SK-N-SH (cell line): Measurements from ENCODE around the gene CDH15. TPM values are rescaled to one million over a fixed set of nuclear protein-coding genes. Genes with fewer than 3 reads are reported as not detected.
"Not testable (repeated sequence)": the region's sequence is repeated elsewhere in the genome, so short reads cannot be mapped to it uniquely, and the experiment has no call there.

Experiments
- CTCF ChIA-PET: fragments of 300-600, 350-600 bp; formaldehyde crosslinking; extraction: SDS; loops from one replicate; lab custom pipeline; 2021; lab: Yijun Ruan, JAX
- POLR2A ChIA-PET: fragments of 350-600 bp; sonication (Branson Sonifier 250); formaldehyde crosslinking; extraction: SDS; loops from one replicate; lab custom pipeline; 2020; ENCODE audit warnings: antibody characterized with exemption, inconsistent platforms; lab: Yijun Ruan, JAX
- DNase-seq: peaks from one replicate; pipeline ENCODE4 v3.0.0; 2012
- H2AFZ ChIP-seq: fragments of 200-600 bp; sonication (generic); 2 replicates; pipeline ENCODE4 v1.8.1; 2016; ENCODE audit warnings: antibody characterized with exemption, mild to moderate bottlenecking, low read depth
- H3F3A ChIP-seq: fragments of 200-600 bp; sonication (generic); replicated peaks from 2 replicates; pipeline ENCODE3; 2016; ENCODE audit warnings: antibody characterized with exemption, mild to moderate bottlenecking; ENCODE audit not compliant: insufficient read depth
- H3K27ac ChIP-seq, 2 experiments: fragments of 200-500 bp in 1 of 2; fragments of 200-600 bp in 1 of 2; sonication (Bioruptor generic) in 1 of 2; sonication (generic), shearing (Covaris generic) in 1 of 2; 2 replicates each; pipeline versions ENCODE4 v1.5.1 to v1.6.1; 2014 to 2016; ENCODE audit warnings: low read depth in 2 of 2, inconsistent platforms in 1 of 2, low read length in 1 of 2, mild to moderate bottlenecking in 1 of 2, mixed read lengths in 1 of 2
- H3K27me3 ChIP-seq: fragments of 200-600 bp; sonication (generic), shearing (Covaris generic); 2 replicates; pipeline ENCODE4 v1.6.1; 2016; ENCODE audit warnings: mixed run types; ENCODE audit not compliant: insufficient read depth
- H3K36me3 ChIP-seq, 2 experiments: fragments of 200-500 bp in 1 of 2; fragments of 200-600 bp in 1 of 2; sonication (Bioruptor generic) in 1 of 2; sonication (generic) in 1 of 2; replicated peaks in 1 of 2; 2 replicates each; pipeline versions ENCODE3 to v1.5.1; 2014 to 2016; ENCODE audit warnings: low read length in 1 of 2, mild to moderate bottlenecking in 1 of 2; ENCODE audit not compliant: insufficient read depth in 2 of 2, control insufficient read depth in 1 of 2
- H3K4me1 ChIP-seq, 2 experiments: fragments of 200-500 bp in 1 of 2; fragments of 200-600 bp in 1 of 2; sonication (Bioruptor generic) in 1 of 2; sonication (generic), shearing (Covaris generic) in 1 of 2; 2 replicates each; pipeline versions ENCODE4 v1.5.1 to v1.6.1; 2014 to 2016; ENCODE audit warnings: low read depth in 1 of 2, low read length in 1 of 2, mixed run types in 1 of 2; ENCODE audit not compliant: insufficient read depth in 2 of 2, control insufficient read depth in 1 of 2
- H3K4me2 ChIP-seq: fragments of 200-600 bp; sonication (generic), shearing (Covaris generic); 2 replicates; pipeline ENCODE4 v1.6.1; 2017; ENCODE audit warnings: mixed run types
- H3K4me3 ChIP-seq, 2 experiments: fragments of 200-500 bp in 1 of 2; fragments of 200-600 bp in 1 of 2; sonication (Bioruptor generic) in 1 of 2; sonication (generic), shearing (Covaris generic) in 1 of 2; 2 replicates each; pipeline versions ENCODE4 v1.5.1 to v1.8.1; 2014 to 2016; ENCODE audit warnings: low read depth in 2 of 2, inconsistent platforms in 1 of 2, low read length in 1 of 2, mild to moderate bottlenecking in 1 of 2, mixed read lengths in 1 of 2, moderate library complexity in 1 of 2
- H3K79me2 ChIP-seq: fragments of 200-600 bp; sonication (generic); 2 replicates; pipeline ENCODE4 v1.8.1; 2017; ENCODE audit warnings: mild to moderate bottlenecking; ENCODE audit not compliant: insufficient read depth
- H3K9ac ChIP-seq: fragments of 200-600 bp; sonication (generic); 2 replicates; pipeline ENCODE4 v1.6.1; 2017; ENCODE audit warnings: mixed run types
- H3K9me2 ChIP-seq: fragments of 200-600 bp; sonication (generic); 2 replicates; pipeline ENCODE4 v1.6.1; 2017; ENCODE audit warnings: mixed run types
- H3K9me3 ChIP-seq: fragments of 200-600 bp; sonication (generic); 2 replicates; pipeline ENCODE4 v1.6.1; 2017; ENCODE audit warnings: mixed run types, mild to moderate bottlenecking, moderate library complexity
- H4K20me1 ChIP-seq: fragments of 200-600 bp; sonication (generic); 2 replicates; pipeline ENCODE4 v1.6.1; 2017; ENCODE audit warnings: mild to moderate bottlenecking, mixed run types; ENCODE audit not compliant: insufficient read depth
- CTCF ChIP-seq: fragments of 200-600 bp; sonication (generic); IDR thresholded peaks from 2 replicates; pipeline ENCODE4 v1.6.1; 2017; ENCODE audit warnings: antibody characterized with exemption, mild to moderate bottlenecking, moderate library complexity
- EP300 ChIP-seq, 2 experiments: IDR thresholded peaks; 2 replicates each; pipeline versions ENCODE4 v1.4.0 to v1.6.1; 2012; ENCODE audit warnings: borderline replicate concordance in 1 of 2, low read depth in 1 of 2, low read length in 1 of 2
- FOXJ3 ChIP-seq: sonication (generic); formaldehyde crosslinking; IDR thresholded peaks from 2 replicates; pipeline ENCODE4 v1.5.1; 2020; ENCODE audit warnings: mild to moderate bottlenecking, missing genetic modification reagents
- FOXM1 ChIP-seq: IDR thresholded peaks from 2 replicates; pipeline ENCODE4 v1.4.0; 2012; ENCODE audit warnings: low read depth, mild to moderate bottlenecking
- GABPA ChIP-seq: IDR thresholded peaks from 2 replicates; pipeline ENCODE4 v1.4.0; 2012; ENCODE audit warnings: low read depth, mild to moderate bottlenecking
- GATA2 ChIP-seq: sonication (generic); formaldehyde crosslinking; IDR thresholded peaks from 2 replicates; pipeline ENCODE4 v1.5.0; 2020; ENCODE audit warnings: mild to moderate bottlenecking, missing genetic modification reagents
- IRF3 ChIP-seq: fragments of 150-350 bp; IDR thresholded peaks from 2 replicates; pipeline ENCODE4 v1.6.1; 2016; ENCODE audit warnings: mild to moderate bottlenecking, low read depth, low read length
- JUND ChIP-seq: IDR thresholded peaks from 2 replicates; pipeline ENCODE4 v1.4.0; 2012
- MEF2A ChIP-seq: IDR thresholded peaks from 2 replicates; pipeline ENCODE4 v1.4.0; 2012; ENCODE audit warnings: low read depth, borderline replicate concordance
- NFIC ChIP-seq: IDR thresholded peaks from 2 replicates; pipeline ENCODE4 v1.4.0; 2012; ENCODE audit warnings: borderline replicate concordance
- NRF1 ChIP-seq: IDR thresholded peaks from 2 replicates; pipeline ENCODE4 v1.6.1; 2012; ENCODE audit warnings: low read depth, mild to moderate bottlenecking, low read length
- RAD21 ChIP-seq: IDR thresholded peaks from 2 replicates; pipeline ENCODE4 v1.6.1; 2012; ENCODE audit warnings: mild to moderate bottlenecking, low read length
- RFX5 ChIP-seq: IDR thresholded peaks from 2 replicates; pipeline ENCODE4 v1.6.1; 2012; ENCODE audit warnings: mild to moderate bottlenecking, improper control_type of control experiment, low read length
- RXRA ChIP-seq: IDR thresholded peaks from 2 replicates; pipeline ENCODE4 v1.4.0; 2012; ENCODE audit warnings: low read depth, mild to moderate bottlenecking, borderline replicate concordance
- SIN3A ChIP-seq: IDR thresholded peaks from 2 replicates; pipeline ENCODE4 v1.6.1; 2012; ENCODE audit warnings: low read depth, mild to moderate bottlenecking, low read length, moderate library complexity, borderline replicate concordance
- TAF1 ChIP-seq: IDR thresholded peaks from 2 replicates; pipeline ENCODE4 v1.6.1; 2012; ENCODE audit warnings: low read depth, mild to moderate bottlenecking, low read length, moderate library complexity, borderline replicate concordance
- TCF12 ChIP-seq: IDR thresholded peaks from 2 replicates; pipeline ENCODE4 v1.4.0; 2012
- TEAD4 ChIP-seq: IDR thresholded peaks from 2 replicates; pipeline ENCODE4 v1.4.0; 2012; ENCODE audit warnings: mild to moderate bottlenecking, borderline replicate concordance; ENCODE audit not compliant: insufficient read depth
- USF1 ChIP-seq: IDR thresholded peaks from 2 replicates; pipeline ENCODE4 v1.4.0; 2012; ENCODE audit warnings: low read depth, borderline replicate concordance
- ZBTB33 ChIP-seq: IDR thresholded peaks from 2 replicates; pipeline ENCODE4 v1.4.0; 2012; ENCODE audit warnings: low read depth, borderline replicate concordance
- WGBS: methylation state at CpG from one replicate; pipeline ENCODE4 v1.1.6; 2017; ENCODE audit warnings: low lambda C conversion rate; 5-methylcytosine and 5-hydroxymethylcytosine counted together
- polyA plus RNA-seq, 3 experiments: library from polyadenylated mRNA; depleted of rRNA; stranded (reverse); fragments of >200 nt; gene quantifications; 2 replicates each; pipeline ENCODE4 v1.2.3, GENCODE V29; 2012

The CDH15 gene
- polyA plus RNA-seq, 1 of the 3 experiments (the other 2 are of a cell fraction): 0.03 TPM

GRCh38 chr16:89242795-89243200 is 71.2 kb downstream of the CDH15 start:
- Histone ChIP-seq H3K4me3 (no peak overlapping the region), H3K36me3 (no peaks in the 10 kb centered on the region), H3K9me3 (no peaks in the 10 kb centered on the region), H4K20me1 (no peaks in the 10 kb centered on the region), H3K9ac (no peak overlapping the region), H3K4me2 (no peak overlapping the region), H3K4me1 (peaks cover 0 to 4% of the 10 kb centered on the region in 2 experiments; a peak in 2 of 4 replicates), H3K27me3 (no peaks in the 10 kb centered on the region)
- DNase-seq: no peak
- TF ChIP-seq TCF12: no peak
- TF ChIP-seq FOXM1: no peak
- TF ChIP-seq USF1: no peak
- no peak for TF ChIP-seq RAD21
- no peak for TF ChIP-seq NFIC
- TF ChIP-seq FOXJ3 (CRISPR knock-in tag): no peak
- TF ChIP-seq RFX5: no peak
- TF ChIP-seq, all 33 proteins: peak for 0
- WGBS: 77% methylated on average over 9 of the region's 12 CpGs
- H2AFZ ChIP-seq: no peak overlapping the region
- H3F3A ChIP-seq: peaks cover 9% of the 10 kb centered on the region
- H3K79me2 ChIP-seq: 0 out of 2 replicates have a peak, but pooled peaks cover 8% of the 10 kb centered on the region
- POLR2A ChIA-PET: no interaction called here
- CTCF ChIA-PET: no interaction called here
- no peaks in the 10 kb centered on the region for H3K9me2 ChIP-seq
- H3K27ac ChIP-seq: no peak overlapping the region

GRCh38 chr16:89243664-89244063 is 72.1 kb downstream of the CDH15 start:
- Histone ChIP-seq H3K36me3 (no peaks in the 10 kb centered on the region), H3K4me1 (peaks cover 0 to 4% of the 10 kb centered on the region in 2 experiments; a peak in 2 of 4 replicates), H3F3A (peaks cover 9% of the 10 kb centered on the region), H3K27me3 (no peaks in the 10 kb centered on the region), H3K4me3 (no peak overlapping the region), H3K9me2 (no peaks in the 10 kb centered on the region), H3K79me2 (0 out of 2 replicates have a peak, but pooled peaks cover 8% of the 10 kb centered on the region), H2AFZ (no peak overlapping the region), H3K27ac (no peak overlapping the region), H3K9ac (no peak overlapping the region), H4K20me1 (no peaks in the 10 kb centered on the region), H3K9me3 (no peaks in the 10 kb centered on the region), H3K4me2 (no peak overlapping the region)
- CTCF ChIA-PET: interaction anchor here (0.8 kb wide), 1 partner anchor 461 kb away, joined by 3 read pairs; no protein-coding TSS in a partner anchor
- DNase-seq: no peak
- no peak for TF ChIP-seq RXRA
- no peak for TF ChIP-seq RAD21
- TF ChIP-seq GATA2: no peak
- TF ChIP-seq MEF2A: no peak
- no peak for TF ChIP-seq IRF3
- no peak for TF ChIP-seq GABPA
- TF ChIP-seq TAF1: no peak
- TF ChIP-seq EP300 (IDR thresholded peaks at IDR 0.05; ENCODE audit: borderline replicate concordance in 1 of 2, low read depth in 1 of 2, low read length in 1 of 2): no peak
- TF ChIP-seq NRF1: no peak
- no peak for TF ChIP-seq CTCF
- no peak for TF ChIP-seq TEAD4
- TF ChIP-seq ZBTB33: no peak
- TF ChIP-seq JUND: no peak
- no peak for TF ChIP-seq SIN3A
- TF ChIP-seq TCF12: no peak
- WGBS: 100% methylated on average over 2 of the region's 5 CpGs
- POLR2A ChIA-PET: no interaction called here

- H3K4me2 ChIP-seq, DNase-seq, H3K9ac ChIP-seq, H3K36me3 ChIP-seq, H2AFZ ChIP-seq, H3K9me2 ChIP-seq, H3K79me2 ChIP-seq, CTCF ChIA-PET, H3K4me1 ChIP-seq, H3K4me3 ChIP-seq, H3F3A ChIP-seq, H3K27ac ChIP-seq, H3K27me3 ChIP-seq, POLR2A ChIA-PET, H3K9me3 ChIP-seq, H4K20me1 ChIP-seq: not testable (repeated sequence)
- 82% methylated on average over 13 of the region's 13 CpGs for WGBS
Measured at GRCh38 chr16:89244264-89244663, 72.7 kb downstream of the CDH15 start.
